GM12878 (cell line): ENCODE data around the gene MORN4. TPM values are rescaled to one million over a fixed set of nuclear protein-coding genes. Genes with fewer than 3 reads are reported as not detected.

Experiments
- ATAC-seq: fragments of 200-7000 bp; cut with Tn5 transposase; 3 replicates; pipeline ENCODE4 v1.9.1; 2020; ENCODE audit warnings: mild to moderate bottlenecking, moderate library complexity
- BruUV-seq: library from RNA; stranded (reverse); fragments of 400-500 nt; replicated peaks from 2 replicates; lab custom pipeline; 2021; lab: Mats Ljungman, UMichigan
- CTCF ChIA-PET: fragments of 300-600 bp; sonication (Branson Sonifier 250); formaldehyde crosslinking; extraction: SDS; loops from one replicate; lab custom pipeline; 2021; ENCODE audit warnings: inconsistent platforms; lab: Yijun Ruan, JAX
- POLR2A ChIA-PET: fragments of 350-600 bp; formaldehyde crosslinking; extraction: SDS; loops from one replicate; lab custom pipeline; 2021; ENCODE audit warnings: inconsistent platforms; lab: Charles Lee
- RAD21 ChIA-PET: fragments of 300-600 bp; sonication (Branson Sonifier 250); formaldehyde crosslinking; loops from one replicate; lab custom pipeline; 2023; ENCODE audit warnings: antibody characterized with exemption; ENCODE audit not compliant: unreplicated experiment; lab: Charles Lee
- SMC1A ChIA-PET: fragments of 300-600 bp; sonication (Branson Sonifier 250); formaldehyde crosslinking; loops from one replicate; lab custom pipeline; 2023; ENCODE audit not compliant: unreplicated experiment, uncharacterized antibody; lab: Charles Lee
- DNase-seq: peaks from one replicate; pipeline ENCODE4 v3.0.0-alpha.2; 2011; ENCODE audit warnings: low read depth, low spot score
- FAIRE-seq: peaks from 3 replicates; lab custom pipeline; 2011; peaks lifted over from hg19 to GRCh38; lab: Jason Lieb, UNC
- H2AFZ ChIP-seq: 2 replicates; pipeline ENCODE4 v1.6.0; 2011; ENCODE audit warnings: low read depth, low read length, control low read depth; ENCODE audit not compliant: control insufficient read depth
- H3K27ac ChIP-seq: 2 replicates; pipeline ENCODE4 v1.5.1; 2011; ENCODE audit warnings: control low read depth; ENCODE audit not compliant: control insufficient read depth, insufficient read depth
- H3K27me3 ChIP-seq, 2 experiments: replicated peaks in 1 of 2; 2 replicates each; pipeline versions ENCODE4 v1.6.0 to v1.6.1; 2011; ENCODE audit warnings: low read length in 1 of 2; ENCODE audit not compliant: control insufficient read depth in 2 of 2, insufficient read depth in 2 of 2
- H3K36me3 ChIP-seq, 2 experiments: 2 replicates each; pipeline ENCODE4 v1.5.1; 2011; ENCODE audit warnings: low read length in 1 of 2; ENCODE audit not compliant: control insufficient read depth in 2 of 2, insufficient read depth in 2 of 2
- H3K4me1 ChIP-seq: 2 replicates; pipeline ENCODE4 v1.6.1; 2011; ENCODE audit warnings: mild to moderate bottlenecking, low read length, moderate library complexity, mixed read lengths; ENCODE audit not compliant: control insufficient read depth, insufficient read depth
- H3K4me2 ChIP-seq: 2 replicates; pipeline ENCODE4 v1.6.0; 2011; ENCODE audit warnings: control low read depth; ENCODE audit not compliant: control insufficient read depth, insufficient read depth
- H3K4me3 ChIP-seq: fragments of 200-600 bp; sonication (generic); 2 replicates; pipeline ENCODE4 v1.5.1; 2016
- H3K79me2 ChIP-seq: 2 replicates; pipeline ENCODE4 v1.6.0; 2011; ENCODE audit warnings: low read length; ENCODE audit not compliant: control insufficient read depth, insufficient read depth
- H3K9ac ChIP-seq: 2 replicates; pipeline ENCODE4 v1.8.0; 2011; ENCODE audit warnings: low read length, control low read depth, mixed read lengths; ENCODE audit not compliant: control insufficient read depth, insufficient read depth
- H3K9me3 ChIP-seq: replicated peaks from 3 replicates; pipeline ENCODE4 v1.5.1; 2011; ENCODE audit warnings: mild to moderate bottlenecking, low read length; ENCODE audit not compliant: control insufficient read depth, insufficient read depth
- H4K20me1 ChIP-seq: 2 replicates; pipeline ENCODE4 v1.6.0; 2011; ENCODE audit not compliant: control insufficient read depth, insufficient read depth
- ASH2L ChIP-seq: fragments of 300-600, 200-600 bp; sonication (generic); IDR thresholded peaks from 2 replicates; pipeline ENCODE4 v1.6.1; 2017; ENCODE audit warnings: low read depth, mild to moderate bottlenecking, borderline replicate concordance
- CBX5 ChIP-seq: sonication (generic); IDR thresholded peaks from 2 replicates; pipeline ENCODE4 v1.6.1; 2016; ENCODE audit warnings: low read depth, moderate library complexity, mild to moderate bottlenecking, inconsistent platforms
- CEBPZ ChIP-seq: fragments of 150-350 bp; IDR thresholded peaks from 2 replicates; pipeline ENCODE4 v1.6.1; 2016; ENCODE audit warnings: low read depth, low read length
- GATAD2B ChIP-seq: fragments of 450-650 bp; conservative IDR thresholded peaks from 2 replicates; pipeline ENCODE4 v1.6.1; 2017; ENCODE audit warnings: low read depth, mild to moderate bottlenecking, moderate library complexity
- MAX ChIP-seq: IDR thresholded peaks from 2 replicates; pipeline ENCODE4 v1.6.1; 2012; ENCODE audit warnings: low read depth, low read length, improper control_type of control experiment
- MEF2B ChIP-seq: fragments of 450-650 bp; IDR thresholded peaks from 2 replicates; pipeline ENCODE4 v1.6.1; 2018; ENCODE audit warnings: mild to moderate bottlenecking, moderate library complexity; ENCODE audit not compliant: partially characterized antibody, poor library complexity, severe bottlenecking
- MTA3 ChIP-seq: IDR thresholded peaks from 2 replicates; pipeline ENCODE4 v1.6.1; 2012; ENCODE audit warnings: low read length, inconsistent platforms, borderline replicate concordance
- NBN ChIP-seq: fragments of 450-650 bp; IDR thresholded peaks from 2 replicates; pipeline ENCODE4 v1.6.1; 2016
- NFIC ChIP-seq: IDR thresholded peaks from 2 replicates; pipeline ENCODE4 v1.6.1; 2012; ENCODE audit warnings: low read depth, mild to moderate bottlenecking, inconsistent platforms, low read length, moderate library complexity
- PAX5 ChIP-seq: IDR thresholded peaks from 2 replicates; pipeline ENCODE4 v1.6.1; 2011; ENCODE audit warnings: low read depth, low read length, borderline replicate concordance
- PBX3 ChIP-seq: IDR thresholded peaks from 2 replicates; pipeline ENCODE4 v1.6.1; 2011; ENCODE audit warnings: mild to moderate bottlenecking, low read depth, low read length, moderate library complexity; ENCODE audit not compliant: insufficient replicate concordance
- RFX5 ChIP-seq: IDR thresholded peaks from 2 replicates; pipeline ENCODE4 v1.6.1; 2011; ENCODE audit warnings: low read depth, low read length, improper control_type of control experiment
- SIX5 ChIP-seq: IDR thresholded peaks from 2 replicates; pipeline ENCODE4 v1.6.1; 2011; ENCODE audit warnings: mild to moderate bottlenecking, low read depth, low read length, moderate library complexity; ENCODE audit not compliant: severe bottlenecking
- STAT1 ChIP-seq: fragments of 450-650 bp; conservative IDR thresholded peaks from 2 replicates; pipeline ENCODE4 v1.6.1; 2014; ENCODE audit warnings: antibody characterized with exemption, mild to moderate bottlenecking
- TBL1XR1 ChIP-seq: IDR thresholded peaks from 2 replicates; pipeline ENCODE4 v1.6.1; 2012; ENCODE audit warnings: low read depth, low read length, improper control_type of control experiment
- TCF7 ChIP-seq: IDR thresholded peaks from 2 replicates; pipeline ENCODE4 v1.6.1; 2014; ENCODE audit warnings: antibody characterized with exemption, borderline replicate concordance
- YY1 ChIP-seq: IDR thresholded peaks from 2 replicates; pipeline ENCODE4 v1.6.1; 2011; ENCODE audit warnings: low read depth, mild to moderate bottlenecking, low read length
- ZNF274 ChIP-seq: IDR thresholded peaks from one replicate; pipeline ENCODE4 v1.8.0; 2011; ENCODE audit not compliant: insufficient read length, insufficient read depth
- WGBS: methylation state at CpG from one replicate; pipeline ENCODE4 v1.1.6; 2016; ENCODE audit warnings: low lambda C conversion rate; ENCODE audit not compliant: insufficient replicate concordance, insufficient coverage; ENCODE audit errors: missing lambda C conversion rate; 5-methylcytosine and 5-hydroxymethylcytosine counted together
- in situ Hi-C: fragments of 300-500 bp; cut with MboI; formaldehyde crosslinking; loops from 9 replicates; pipeline ENCODE4 v1.14.3; 2018; ENCODE audit warnings: mixed read lengths
- intact Hi-C: fragments of 100-400 bp; cut with micrococcal nuclease; formaldehyde crosslinking; loops from one replicate; pipeline ENCODE4 v1.14.2; 2022; ENCODE audit not compliant: unreplicated experiment
- polyA plus RNA-seq, 11 experiments: library from polyadenylated mRNA; depleted of rRNA in 4 of 11; unstranded in 6 of 11; stranded (reverse) in 5 of 11; fragments of >200 nt; fragmentation: Nextera tagmentation in 4 of 11; fragmentation: Illumina TruSeq in 1 of 11; extraction: Ambion mirVana in 4 of 11; extraction: Trizol in 1 of 11; gene quantifications; 1 replicate in 1 of 11; 2 replicates in 10 of 11; pipeline versions ENCODE4 v1.2.1 to v1.2.3, GENCODE V29; 2011 to 2016; ENCODE audit warnings: inconsistent platforms in 2 of 11, missing spikeins in 2 of 11, low read depth in 1 of 11
- total RNA-seq, 4 experiments: library from RNA; depleted of rRNA in 3 of 4; stranded (reverse); fragments of >200 nt in 3 of 4; fragmentation: Illumina TruSeq in 1 of 4; extraction: Trizol in 1 of 4; gene quantifications; 2 replicates each; pipeline versions ENCODE4 v1.2.1 to v1.2.3, GENCODE V29; 2013 to 2021

The MORN4 gene
- total and polyA plus RNA-seq, 10 of the 15 experiments (the other 5 are each of a cell fraction or from before 2014, with no cell fraction given), result 1.3 to 5.5 (median 2.6) TPM

- Histone ChIP-seq H3K4me3 (no peak overlapping the region), H3K79me2 (no peaks in the 10 kb centered on the region), H3K27me3 (no peaks in the 10 kb centered on the region; a peak in 1 of 4 replicates), H3K4me2 (no peak overlapping the region), H3K36me3 (no peaks in the 10 kb centered on the region), H3K9me3 (no peaks in the 10 kb centered on the region), H3K27ac (no peak overlapping the region), H4K20me1 (no peaks in the 10 kb centered on the region), H3K4me1 (no peaks in the 10 kb centered on the region), H3K9ac (no peak overlapping the region), H2AFZ (no peak overlapping the region)
- in situ Hi-C loops, result no loop called here
- POLR2A ChIA-PET, result no interaction called here
- FAIRE-seq (no peak), ATAC-seq (no peak), DNase-seq (no peak)
- RAD21 ChIA-PET, result no interaction called here
- CTCF ChIA-PET, result interaction anchor here (1.4 to 1.9 kb wide), 2 partner anchors 13 to 27 kb away, joined by 3 to 6 read pairs; partner anchors contain the start of gene ANKRD2
- intact Hi-C loops, result no loop called here
- TF ChIP-seq STAT1 (no peak), TCF7 (no peak), MAX (no peak), YY1 (no peak), MEF2B (no peak), TBL1XR1 (no peak), CBX5 (no peak), NBN (no peak), RFX5 (no peak), ZNF274 (no peak), SIX5 (no peak), PAX5 (no peak), NFIC (no peak), CEBPZ (no peak), ASH2L (no peak), GATAD2B (no peak), MTA3 (no peak), PBX3 (no peak)
- BruUV-seq, result no TSS peak
- SMC1A ChIA-PET, result no interaction called here
- WGBS, result 61% methylated on average over 6 of the region's 6 CpGs
Observed at GRCh38 chr10:97599272-97599619, 34.1 kb downstream of the MORN4 start.
